WTC11 (cell line): ENCODE results near the gene TBX4. TPM values are rescaled to one million over a fixed set of nuclear protein-coding genes. Genes with fewer than 3 reads are reported as not detected.

Experiments
- ATAC-seq: fragments of 200-7000 bp; cut with Tn5 transposase; 2 replicates; pipeline ENCODE4 v1.10.0; 2021; ENCODE audit warnings: mild to moderate bottlenecking, moderate library complexity
- CTCF ChIA-PET: fragments of 300-600 bp; sonication (Branson Sonifier 250); formaldehyde crosslinking; loops from one replicate; lab custom pipeline; 2021; ENCODE audit warnings: antibody characterized with exemption; lab: Charles Lee
- POLR2A ChIA-PET: fragments of 350-600 bp; sonication (Branson Sonifier 250); formaldehyde crosslinking; loops from one replicate; lab custom pipeline; 2021; ENCODE audit warnings: antibody characterized with exemption; lab: Charles Lee
- DNase-seq: peaks from one replicate; pipeline ENCODE4 v3.0.0; 2021; ENCODE audit warnings: low spot score
- H3K27ac Mint-ChIP-seq: 2 replicates; pipeline ENCODE4 v1.8.0; 2021; ENCODE audit warnings: mixed read lengths
- H3K27me3 Mint-ChIP-seq: 2 replicates; pipeline ENCODE4 v1.8.0; 2021; ENCODE audit warnings: low read depth, mild to moderate bottlenecking, moderate library complexity, mixed read lengths
- H3K36me3 Mint-ChIP-seq: 2 replicates; pipeline ENCODE4 v1.8.0; 2021; ENCODE audit warnings: mixed read lengths
- H3K4me1 Mint-ChIP-seq: 2 replicates; pipeline ENCODE4 v1.8.0; 2022; ENCODE audit warnings: mixed read lengths
- H3K4me3 Mint-ChIP-seq: 2 replicates; pipeline ENCODE4 v1.8.0; 2021; ENCODE audit warnings: mild to moderate bottlenecking, moderate library complexity, mixed read lengths
- H3K9me3 Mint-ChIP-seq: 2 replicates; pipeline ENCODE4 v1.8.0; 2021; ENCODE audit warnings: mixed read lengths
- AFF4 ChIP-seq: sonication (generic); formaldehyde crosslinking; IDR thresholded peaks from 2 replicates; pipeline ENCODE4 v1.8.1; 2023; ENCODE audit warnings: mild to moderate bottlenecking, missing genetic modification reagents, borderline replicate concordance
- AR ChIP-seq: fragments of 250-450 bp; sonication (Bioruptor Pico); IDR thresholded peaks from 2 replicates; pipeline ENCODE4 v1.9.0; 2021; ENCODE audit warnings: mild to moderate bottlenecking
- EMX1 ChIP-seq: fragments of 250-450 bp; sonication (Bioruptor Pico); IDR thresholded peaks from 2 replicates; pipeline ENCODE4 v1.8.0; 2021; ENCODE audit warnings: mild to moderate bottlenecking
- GABPB1 ChIP-seq: sonication (generic); formaldehyde crosslinking; IDR thresholded peaks from 2 replicates; pipeline ENCODE4 v1.8.1; 2023; ENCODE audit warnings: mild to moderate bottlenecking, missing genetic modification reagents
- IRF2 ChIP-seq: sonication (generic); formaldehyde crosslinking; IDR thresholded peaks from 2 replicates; pipeline ENCODE4 v1.8.0; 2022; ENCODE audit warnings: low read depth, missing genetic modification reagents, borderline replicate concordance
- MLX ChIP-seq: sonication (generic); formaldehyde crosslinking; IDR thresholded peaks from 2 replicates; pipeline ENCODE4 v1.8.1; 2023; ENCODE audit warnings: mild to moderate bottlenecking, missing genetic modification reagents, moderate library complexity
- MYBL2 ChIP-seq: sonication (generic); formaldehyde crosslinking; IDR thresholded peaks from 2 replicates; pipeline ENCODE4 v1.8.1; 2023; ENCODE audit warnings: mild to moderate bottlenecking, moderate library complexity, missing genetic modification reagents
- NFE2L1 ChIP-seq: sonication (generic); formaldehyde crosslinking; IDR thresholded peaks from 2 replicates; pipeline ENCODE4 v1.8.1; 2023; ENCODE audit warnings: missing genetic modification reagents
- PRDM15 ChIP-seq: sonication (generic); formaldehyde crosslinking; IDR thresholded peaks from 2 replicates; pipeline ENCODE4 v1.8.0; 2022; ENCODE audit warnings: missing genetic modification reagents
- RELA ChIP-seq: sonication (generic); formaldehyde crosslinking; IDR thresholded peaks from 2 replicates; pipeline ENCODE4 v1.8.1; 2022; ENCODE audit warnings: missing genetic modification reagents, mild to moderate bottlenecking, borderline replicate concordance
- TEAD4 ChIP-seq: sonication (generic); formaldehyde crosslinking; IDR thresholded peaks from 2 replicates; pipeline ENCODE4 v1.8.0; 2022; ENCODE audit warnings: mild to moderate bottlenecking, missing genetic modification reagents
- ZNF219 ChIP-seq: sonication (generic); formaldehyde crosslinking; IDR thresholded peaks from 2 replicates; pipeline ENCODE4 v1.8.0; 2023; ENCODE audit warnings: missing genetic modification reagents, mild to moderate bottlenecking, borderline replicate concordance
- ZNF396 ChIP-seq: fragments of 250-450 bp; sonication (Bioruptor Pico); IDR thresholded peaks from 2 replicates; pipeline ENCODE4 v1.8.0; 2021; ENCODE audit warnings: mild to moderate bottlenecking, moderate library complexity, borderline replicate concordance
- ZNF416 ChIP-seq: fragments of 250-450 bp; sonication (Bioruptor Pico); IDR thresholded peaks from 2 replicates; pipeline ENCODE4 v1.9.0; 2021; ENCODE audit warnings: mild to moderate bottlenecking, inconsistent platforms
- ZNF512 ChIP-seq: sonication (generic); formaldehyde crosslinking; IDR thresholded peaks from 2 replicates; pipeline ENCODE4 v1.8.1; 2022; ENCODE audit warnings: missing genetic modification reagents, borderline replicate concordance
- ZNF671 ChIP-seq: fragments of 250-450 bp; sonication (Bioruptor Pico); IDR thresholded peaks from 2 replicates; pipeline ENCODE4 v1.8.0; 2021; ENCODE audit warnings: mild to moderate bottlenecking
- total RNA-seq: library from RNA; stranded (reverse); gene quantifications from 3 replicates; pipeline ENCODE4 v1.2.3, GENCODE V29; 2021
- TF ChIP-seq, protein P1 (sequence below): sonication (generic); formaldehyde crosslinking; conservative IDR thresholded peaks from 2 replicates; pipeline ENCODE4 v1.8.1; 2023; ENCODE audit warnings: mild to moderate bottlenecking, low read depth, missing genetic modification reagents, moderate library complexity

TBX4 gene
- total RNA-seq, 1 experiment from 2014 or later: not detected

DNA sequence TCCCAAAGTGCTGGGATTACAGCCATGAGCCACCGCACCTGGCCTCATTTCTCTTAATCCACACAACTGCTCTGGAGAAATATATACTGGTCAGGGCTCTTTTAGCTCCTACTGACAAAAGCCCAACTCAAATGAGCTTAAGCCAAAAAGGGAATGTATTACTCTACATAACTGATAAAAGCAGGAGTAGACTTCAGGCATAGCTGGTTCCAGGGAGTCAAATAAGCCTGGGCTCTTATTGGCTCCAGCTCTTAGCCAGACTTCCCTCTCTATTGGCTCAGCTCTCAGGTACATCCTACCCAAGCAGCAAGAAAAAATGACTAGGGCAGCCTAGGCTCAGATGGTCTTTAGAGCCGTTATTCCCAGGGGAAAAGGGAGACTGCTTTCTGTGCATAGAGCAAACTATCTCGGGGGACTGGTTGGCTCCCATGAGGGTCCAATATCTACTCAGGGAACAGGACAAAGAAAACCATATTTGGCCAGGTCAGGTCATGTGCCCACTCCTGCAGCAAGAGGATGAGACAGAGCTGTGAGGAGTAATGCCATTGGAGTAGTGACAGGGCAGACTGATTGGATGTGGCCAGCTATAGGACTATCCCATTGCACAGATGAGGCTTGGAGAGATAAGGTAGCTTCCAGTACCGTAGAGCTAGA is 31.4 kb upstream of the TBX4 start:
- no peak overlapping the region for H3K27ac Mint-ChIP-seq
- DNase-seq: no peak
- TF ChIP-seq PRDM15: no peak
- no peak for TF ChIP-seq TEAD4 (CRISPR knock-in tag)
- no peak for TF ChIP-seq ZNF512 (CRISPR knock-in tag)
- no peak for TF ChIP-seq ZNF671
- no peak for TF ChIP-seq AR
- TF ChIP-seq, all 79 proteins: peak for 0
- ChIA-PET POLR2A (no interaction called here), CTCF (interaction anchor here (0.9 to 2.0 kb wide), 3 partner anchors 47 to 689 kb away, joined by 4 to 5 read pairs (median 4); no protein-coding TSS in a partner anchor)
- Mint-ChIP-seq H3K4me1 (peaks cover 10% of the 10 kb centered on the region), H3K36me3 (no peaks in the 10 kb centered on the region), H3K9me3 (no peaks in the 10 kb centered on the region), H3K4me3 (no peak overlapping the region), H3K27me3 (peaks cover 40% of the 10 kb centered on the region)
- no peak for ATAC-seq

DNA sequence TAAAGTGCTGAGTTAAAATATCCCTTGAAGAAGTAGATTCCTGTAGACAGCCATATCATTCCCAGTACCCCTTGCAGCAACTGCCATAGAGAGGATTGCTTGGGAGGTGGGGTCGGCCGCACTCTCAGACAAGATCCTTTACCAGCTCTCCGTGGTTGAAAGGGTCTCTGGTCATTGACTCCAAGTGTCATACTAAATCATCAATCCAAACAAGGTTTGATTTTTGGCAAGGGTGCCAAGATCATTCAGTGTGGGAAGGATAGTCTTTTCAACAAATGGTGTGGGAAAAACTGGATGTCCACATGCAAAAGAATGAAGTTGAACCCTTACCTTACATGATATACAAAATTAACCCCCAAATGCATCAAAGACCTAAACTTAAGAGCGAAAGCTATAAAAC is 30.8 kb upstream of the TBX4 start:
- H3K27ac Mint-ChIP-seq: no peak overlapping the region
- ChIA-PET POLR2A (no interaction called here), CTCF (interaction anchor here (1.3 to 2.0 kb wide), 2 partner anchors 450 to 688 kb away, joined by 4 to 5 read pairs; no protein-coding TSS in a partner anchor)
- peaks cover 7% of the 10 kb centered on the region for H3K4me1 Mint-ChIP-seq
- H3K36me3 Mint-ChIP-seq: no peaks in the 10 kb centered on the region
- no peak for DNase-seq
- peaks cover 34% of the 10 kb centered on the region for H3K27me3 Mint-ChIP-seq
- no peaks in the 10 kb centered on the region for H3K9me3 Mint-ChIP-seq
- no peak overlapping the region for H3K4me3 Mint-ChIP-seq
- no peak for TF ChIP-seq IRF2 (CRISPR knock-in tag)
- TF ChIP-seq NFE2L1 (CRISPR knock-in tag): no peak
- TF ChIP-seq MYBL2 (CRISPR knock-in tag): no peak
- no peak for TF ChIP-seq AFF4 (CRISPR knock-in tag)
- no peak for TF ChIP-seq MLX (CRISPR knock-in tag)
- TF ChIP-seq EMX1 (CRISPR knock-in tag): no peak
- TF ChIP-seq GABPB1 (CRISPR knock-in tag): no peak
- no peak for TF ChIP-seq ZNF396 (CRISPR knock-in tag)
- no peak for TF ChIP-seq ZNF671
- no peak for TF ChIP-seq RELA (CRISPR knock-in tag)
- TF ChIP-seq ZNF416 (CRISPR knock-in tag): no peak
- TF ChIP-seq, protein P1, sequence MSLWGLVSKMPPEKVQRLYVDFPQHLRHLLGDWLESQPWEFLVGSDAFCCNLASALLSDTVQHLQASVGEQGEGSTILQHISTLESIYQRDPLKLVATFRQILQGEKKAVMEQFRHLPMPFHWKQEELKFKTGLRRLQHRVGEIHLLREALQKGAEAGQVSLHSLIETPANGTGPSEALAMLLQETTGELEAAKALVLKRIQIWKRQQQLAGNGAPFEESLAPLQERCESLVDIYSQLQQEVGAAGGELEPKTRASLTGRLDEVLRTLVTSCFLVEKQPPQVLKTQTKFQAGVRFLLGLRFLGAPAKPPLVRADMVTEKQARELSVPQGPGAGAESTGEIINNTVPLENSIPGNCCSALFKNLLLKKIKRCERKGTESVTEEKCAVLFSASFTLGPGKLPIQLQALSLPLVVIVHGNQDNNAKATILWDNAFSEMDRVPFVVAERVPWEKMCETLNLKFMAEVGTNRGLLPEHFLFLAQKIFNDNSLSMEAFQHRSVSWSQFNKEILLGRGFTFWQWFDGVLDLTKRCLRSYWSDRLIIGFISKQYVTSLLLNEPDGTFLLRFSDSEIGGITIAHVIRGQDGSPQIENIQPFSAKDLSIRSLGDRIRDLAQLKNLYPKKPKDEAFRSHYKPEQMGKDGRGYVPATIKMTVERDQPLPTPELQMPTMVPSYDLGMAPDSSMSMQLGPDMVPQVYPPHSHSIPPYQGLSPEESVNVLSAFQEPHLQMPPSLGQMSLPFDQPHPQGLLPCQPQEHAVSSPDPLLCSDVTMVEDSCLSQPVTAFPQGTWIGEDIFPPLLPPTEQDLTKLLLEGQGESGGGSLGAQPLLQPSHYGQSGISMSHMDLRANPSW: no peak
- no peak for TF ChIP-seq ZNF219 (CRISPR knock-in tag)
- ATAC-seq: no peak
